Upper lobe of left lung (tissue), 4 donors: ENCODE results near the gene ALDOC.
A peak's percentile ranks its signal among the peaks of the same experiment; 100 is the strongest.

ENCODE experiments used
- POLR2A ChIP-seq, 4 donors: fragments of 450-650 bp; IDR thresholded peaks; one replicate each; pipeline ENCODE4 v1.5.1; 2016 to 2017; ENCODE audit warnings: antibody characterized with exemption in 4 of 4, mild to moderate bottlenecking in 2 of 4
- TF ChIP-seq, protein P1 (sequence below), 6 experiments: fragments of 450-650 bp in 4 of 6; fragments of 200-600 bp in 2 of 6; sonication (generic) in 2 of 6; IDR thresholded peaks; one replicate each; pipeline ENCODE4 v1.5.1; 2016 to 2019; ENCODE audit warnings: antibody characterized with exemption in 6 of 6

GRCh38 chr17:28548417-28549130 is 28.1 kb downstream of the ALDOC start:
- TF ChIP-seq, protein P1, sequence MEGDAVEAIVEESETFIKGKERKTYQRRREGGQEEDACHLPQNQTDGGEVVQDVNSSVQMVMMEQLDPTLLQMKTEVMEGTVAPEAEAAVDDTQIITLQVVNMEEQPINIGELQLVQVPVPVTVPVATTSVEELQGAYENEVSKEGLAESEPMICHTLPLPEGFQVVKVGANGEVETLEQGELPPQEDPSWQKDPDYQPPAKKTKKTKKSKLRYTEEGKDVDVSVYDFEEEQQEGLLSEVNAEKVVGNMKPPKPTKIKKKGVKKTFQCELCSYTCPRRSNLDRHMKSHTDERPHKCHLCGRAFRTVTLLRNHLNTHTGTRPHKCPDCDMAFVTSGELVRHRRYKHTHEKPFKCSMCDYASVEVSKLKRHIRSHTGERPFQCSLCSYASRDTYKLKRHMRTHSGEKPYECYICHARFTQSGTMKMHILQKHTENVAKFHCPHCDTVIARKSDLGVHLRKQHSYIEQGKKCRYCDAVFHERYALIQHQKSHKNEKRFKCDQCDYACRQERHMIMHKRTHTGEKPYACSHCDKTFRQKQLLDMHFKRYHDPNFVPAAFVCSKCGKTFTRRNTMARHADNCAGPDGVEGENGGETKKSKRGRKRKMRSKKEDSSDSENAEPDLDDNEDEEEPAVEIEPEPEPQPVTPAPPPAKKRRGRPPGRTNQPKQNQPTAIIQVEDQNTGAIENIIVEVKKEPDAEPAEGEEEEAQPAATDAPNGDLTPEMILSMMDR (IDR thresholded peaks at IDR 0.05) = peak in 1 of 6 experiments; percentile 11
- no peak for TF ChIP-seq POLR2A (IDR thresholded peaks at IDR 0.05)
